SH-SY5Y (cell line): Measurements from ENCODE around the gene NCL.

Experiments
- GATA2 ChIP-seq: IDR thresholded peaks from 2 replicates; pipeline ENCODE4 v1.6.1; 2011; ENCODE audit warnings: mild to moderate bottlenecking, low read depth, low read length
- GATA3 ChIP-seq: IDR thresholded peaks from 2 replicates; pipeline ENCODE4 v1.6.1; 2011; ENCODE audit warnings: low read depth, mild to moderate bottlenecking, low read length, moderate library complexity

DNA sequence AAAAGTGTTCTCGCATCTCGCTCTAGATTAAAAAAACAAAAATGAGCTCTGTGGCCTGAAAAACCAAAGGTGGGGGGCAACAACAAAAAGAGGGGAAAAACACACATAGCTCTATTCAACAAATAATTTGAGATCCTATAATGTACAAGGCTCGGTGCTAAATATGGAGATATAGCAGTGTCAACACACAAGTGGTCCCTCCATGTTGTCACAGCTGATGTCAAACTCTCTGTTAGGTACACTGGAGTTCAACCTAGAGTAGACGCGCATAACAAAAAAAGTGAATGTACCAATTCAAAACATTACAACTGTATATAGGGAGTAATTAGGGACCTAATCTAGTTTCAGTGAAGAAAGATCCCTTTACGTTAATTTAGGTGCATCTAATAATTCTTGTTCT is 5.9 kb downstream of the NCL start:
- TF ChIP-seq GATA2 (no peak), GATA3 (no peak)
